WERI-Rb-1 (cell line): Measurements from ENCODE around the gene TUBB3.

Experiments used
- DNase-seq: peaks from one replicate; pipeline ENCODE4 v3.0.0-alpha.2; 2020
- H3K27ac ChIP-seq: fragments of 250-450 bp; sonication (Bioruptor Pico); 2 replicates; pipeline ENCODE4 v1.5.1; 2020; ENCODE audit warnings: mild to moderate bottlenecking, moderate library complexity
- H3K27me3 ChIP-seq: fragments of 250-450 bp; sonication (Bioruptor Pico); 2 replicates; pipeline ENCODE4 v1.5.1; 2021; ENCODE audit warnings: mild to moderate bottlenecking, low read depth, moderate library complexity; ENCODE audit not compliant: insufficient read depth, severe bottlenecking
- H3K36me3 ChIP-seq: fragments of 250-450 bp; sonication (Bioruptor Pico); 2 replicates; pipeline ENCODE4 v1.5.1; 2020; ENCODE audit warnings: mild to moderate bottlenecking, moderate library complexity
- H3K4me3 ChIP-seq: 2 replicates; pipeline ENCODE4 v1.5.1; 2011; ENCODE audit warnings: low read depth, mild to moderate bottlenecking, control low read depth, low read length
- H3K9me3 ChIP-seq: fragments of 250-450 bp; sonication (Bioruptor Pico); 2 replicates; pipeline ENCODE4 v1.5.1; 2021; ENCODE audit warnings: mild to moderate bottlenecking, moderate library complexity; ENCODE audit not compliant: severe bottlenecking
- TF ChIP-seq, protein P1 (sequence below): IDR thresholded peaks from 2 replicates; pipeline ENCODE4 v1.5.1; 2011; ENCODE audit warnings: low read depth, mild to moderate bottlenecking, control low read depth, inconsistent platforms, low read length

The TUBB3 gene

DNA sequence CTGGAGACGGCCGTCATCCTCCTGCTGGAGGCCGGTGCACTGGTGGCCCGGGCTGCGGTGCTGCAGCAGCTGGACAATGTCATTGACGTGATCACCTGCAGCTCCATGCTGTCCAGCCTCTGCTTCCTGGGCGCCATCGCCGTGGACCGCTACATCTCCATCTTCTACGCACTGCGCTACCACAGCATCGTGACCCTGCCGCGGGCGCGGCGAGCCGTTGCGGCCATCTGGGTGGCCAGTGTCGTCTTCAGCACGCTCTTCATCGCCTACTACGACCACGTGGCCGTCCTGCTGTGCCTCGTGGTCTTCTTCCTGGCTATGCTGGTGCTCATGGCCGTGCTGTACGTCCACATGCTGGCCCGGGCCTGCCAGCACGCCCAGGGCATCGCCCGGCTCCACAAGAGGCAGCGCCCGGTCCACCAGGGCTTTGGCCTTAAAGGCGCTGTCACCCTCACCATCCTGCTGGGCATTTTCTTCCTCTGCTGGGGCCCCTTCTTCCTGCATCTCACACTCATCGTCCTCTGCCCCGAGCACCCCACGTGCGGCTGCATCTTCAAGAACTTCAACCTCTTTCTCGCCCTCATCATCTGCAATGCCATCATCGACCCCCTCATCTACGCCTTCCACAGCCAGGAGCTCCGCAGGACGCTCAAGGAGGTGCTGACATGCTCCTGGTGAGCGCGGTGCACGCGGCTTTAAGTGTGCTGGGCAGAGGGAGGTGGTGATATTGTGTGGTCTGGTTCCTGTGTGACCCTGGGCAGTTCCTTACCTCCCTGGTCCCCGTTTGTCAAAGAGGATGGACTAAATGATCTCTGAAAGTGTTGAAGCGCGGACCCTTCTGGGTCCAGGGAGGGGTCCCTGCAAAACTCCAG, 3.4 kb upstream of the TUBB3 start:
- Histone ChIP-seq H3K36me3 (no peaks in the 10 kb centered on the region), H3K4me3 (no peak overlapping the region), H3K27ac (no peak overlapping the region), H3K9me3 (no peaks in the 10 kb centered on the region), H3K27me3 (no peaks in the 10 kb centered on the region)
- DNase-seq, result no peak
- TF ChIP-seq, protein P1, sequence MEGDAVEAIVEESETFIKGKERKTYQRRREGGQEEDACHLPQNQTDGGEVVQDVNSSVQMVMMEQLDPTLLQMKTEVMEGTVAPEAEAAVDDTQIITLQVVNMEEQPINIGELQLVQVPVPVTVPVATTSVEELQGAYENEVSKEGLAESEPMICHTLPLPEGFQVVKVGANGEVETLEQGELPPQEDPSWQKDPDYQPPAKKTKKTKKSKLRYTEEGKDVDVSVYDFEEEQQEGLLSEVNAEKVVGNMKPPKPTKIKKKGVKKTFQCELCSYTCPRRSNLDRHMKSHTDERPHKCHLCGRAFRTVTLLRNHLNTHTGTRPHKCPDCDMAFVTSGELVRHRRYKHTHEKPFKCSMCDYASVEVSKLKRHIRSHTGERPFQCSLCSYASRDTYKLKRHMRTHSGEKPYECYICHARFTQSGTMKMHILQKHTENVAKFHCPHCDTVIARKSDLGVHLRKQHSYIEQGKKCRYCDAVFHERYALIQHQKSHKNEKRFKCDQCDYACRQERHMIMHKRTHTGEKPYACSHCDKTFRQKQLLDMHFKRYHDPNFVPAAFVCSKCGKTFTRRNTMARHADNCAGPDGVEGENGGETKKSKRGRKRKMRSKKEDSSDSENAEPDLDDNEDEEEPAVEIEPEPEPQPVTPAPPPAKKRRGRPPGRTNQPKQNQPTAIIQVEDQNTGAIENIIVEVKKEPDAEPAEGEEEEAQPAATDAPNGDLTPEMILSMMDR, result no peak

DNA sequence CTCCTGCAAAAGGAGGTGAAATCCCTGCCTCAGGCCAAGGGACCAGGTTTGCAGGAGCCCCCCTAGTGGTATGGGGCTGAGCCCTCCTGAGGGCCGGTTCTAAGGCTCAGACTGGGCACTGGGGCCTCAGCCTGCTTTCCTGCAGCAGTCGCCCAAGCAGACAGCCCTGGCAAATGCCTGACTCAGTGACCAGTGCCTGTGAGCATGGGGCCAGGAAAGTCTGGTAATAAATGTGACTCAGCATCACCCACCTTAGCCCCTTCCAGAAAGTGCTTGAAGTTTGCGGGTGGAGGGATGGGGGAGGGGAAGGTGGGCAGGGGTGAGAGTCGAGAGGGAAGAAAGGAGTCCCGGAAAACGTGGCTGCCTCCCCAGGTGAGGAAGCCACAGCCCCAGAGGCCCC, 2.4 kb upstream of the TUBB3 start:
- no peaks in the 10 kb centered on the region for H3K36me3 ChIP-seq
- no peaks in the 10 kb centered on the region for H3K27me3 ChIP-seq
- DNase-seq, result no peak
- H3K9me3 ChIP-seq, result no peaks in the 10 kb centered on the region
- H3K27ac ChIP-seq, result no peak overlapping the region
- no peak overlapping the region for H3K4me3 ChIP-seq
- TF ChIP-seq, protein P1, result no peak

DNA sequence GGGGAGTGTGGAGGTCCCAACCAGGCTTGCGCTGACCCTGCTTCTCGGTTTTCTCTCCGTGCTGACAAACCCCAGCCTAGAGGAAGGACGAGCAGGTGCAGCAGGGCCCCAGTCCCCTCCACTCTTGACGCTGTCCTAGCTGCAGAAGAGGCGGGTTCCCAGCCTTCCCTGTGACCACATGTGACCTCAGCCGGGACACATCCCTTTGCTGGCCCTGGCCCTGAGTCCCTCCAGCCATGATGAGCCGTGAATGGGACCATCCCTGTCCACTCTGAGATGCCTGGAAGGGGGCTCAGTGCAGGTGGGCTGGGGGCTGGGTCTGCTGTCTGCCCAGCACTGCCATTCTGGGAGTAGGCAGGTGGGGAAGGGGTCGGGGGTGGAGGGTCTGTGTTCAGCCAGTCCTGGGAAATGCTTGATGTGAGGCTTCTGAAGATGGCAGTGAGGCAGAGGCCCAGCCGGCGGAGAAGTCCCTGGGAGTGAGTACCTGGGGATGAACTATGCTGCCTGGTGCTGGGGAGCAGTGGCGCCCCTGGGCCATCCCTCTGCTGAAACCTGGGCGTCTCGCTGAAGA, 1.9 kb upstream of the TUBB3 start:
- H3K27me3 ChIP-seq, result no peaks in the 10 kb centered on the region
- no peaks in the 10 kb centered on the region for H3K36me3 ChIP-seq
- no peak overlapping the region for H3K27ac ChIP-seq
- TF ChIP-seq, protein P1, result no peak
- peak overlapping the region; percentile 77; the same call in 1 of the 2 replicates for H3K4me3 ChIP-seq
- no peaks in the 10 kb centered on the region for H3K9me3 ChIP-seq
- DNase-seq, result peak; percentile 33

DNA sequence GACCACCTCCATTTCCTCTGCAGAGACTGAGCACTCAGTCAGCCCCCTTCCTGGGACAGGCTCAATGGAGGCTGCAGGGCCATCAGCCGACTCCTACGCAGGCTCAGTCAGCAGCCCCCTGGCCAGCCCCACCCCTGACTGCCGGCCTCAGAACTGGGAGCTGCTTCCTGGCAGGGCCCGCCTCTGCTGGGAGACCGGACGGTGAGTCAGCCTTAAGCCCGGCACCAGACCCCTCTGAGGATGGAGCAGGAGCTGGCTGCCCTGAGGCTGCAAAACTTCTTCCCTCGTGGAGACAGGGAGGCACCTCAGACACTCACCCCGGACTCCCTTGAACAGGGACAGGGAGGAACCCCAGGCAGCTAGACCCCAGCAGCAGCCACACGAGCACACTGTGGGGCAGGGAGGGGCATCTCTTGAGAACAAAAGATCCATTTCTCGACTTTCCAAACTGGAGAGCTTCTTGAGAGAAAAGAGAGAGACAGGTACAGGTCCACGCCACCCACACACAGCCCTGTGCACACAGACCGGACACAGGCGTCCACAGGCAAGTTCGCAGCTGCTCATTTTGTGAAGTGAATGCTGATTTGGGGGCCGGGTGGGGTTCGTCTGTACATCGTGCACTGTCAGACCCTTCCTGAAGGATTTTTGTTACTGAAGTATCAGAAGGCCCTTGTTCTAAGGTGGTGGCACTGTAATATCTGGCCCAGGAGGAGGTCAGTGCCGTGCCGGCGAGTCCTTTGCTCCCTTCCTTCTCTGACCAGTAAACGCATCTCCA, 1.3 kb upstream of the TUBB3 start:
- Histone ChIP-seq H3K27me3 (no peaks in the 10 kb centered on the region), H3K9me3 (no peaks in the 10 kb centered on the region), H3K36me3 (no peaks in the 10 kb centered on the region), H3K4me3 (peak overlapping the region; percentile 77), H3K27ac (peak overlapping the region; percentile 94)
- TF ChIP-seq, protein P1, result no peak
- DNase-seq, result peak; percentile 65

GRCh38 chr16:89922477-89922883, 662 bp upstream of the TUBB3 start:
- H3K27ac ChIP-seq, result peak overlapping the region; percentile 94
- peak; percentile 76 for DNase-seq
- no peaks in the 10 kb centered on the region for H3K27me3 ChIP-seq

More at GRCh38 chr16:89922477-89922883, 662 bp upstream of the TUBB3 start:
- peak overlapping the region; percentile 77 for H3K4me3 ChIP-seq
- no peaks in the 10 kb centered on the region for H3K36me3 ChIP-seq
- no peaks in the 10 kb centered on the region for H3K9me3 ChIP-seq
- TF ChIP-seq, protein P1, result no peak
